HepG2 (cell line): ENCODE measurements around the gene CNTN5. TPM values are rescaled to one million over a fixed set of nuclear protein-coding genes. Genes with fewer than 3 reads are reported as not detected.

Experiments used
- ATAC-seq: fragments of 200-7000 bp; cut with Tn5 transposase; 3 replicates; pipeline ENCODE4 v1.9.1; 2020; ENCODE audit warnings: mild to moderate bottlenecking, moderate library complexity
- BruUV-seq: library from RNA; stranded (reverse); fragments of 400-500 nt; replicated peaks from 2 replicates; lab custom pipeline; 2021; lab: Mats Ljungman, UMichigan
- CTCF ChIA-PET: fragments of 300-600 bp; formaldehyde crosslinking; extraction: SDS; loops from one replicate; lab custom pipeline; 2021; ENCODE audit warnings: low total read pairs, inconsistent platforms, low intra/inter-chr PET ratio; lab: Yijun Ruan, JAX
- POLR2A ChIA-PET: fragments of 350-600 bp; sonication (Branson Sonifier 250); formaldehyde crosslinking; loops from one replicate; lab custom pipeline; 2020; ENCODE audit warnings: antibody characterized with exemption, inconsistent platforms; lab: Yijun Ruan, JAX
- DNase-seq: peaks from one replicate; pipeline ENCODE4 v3.0.0-alpha.2; 2015; ENCODE audit warnings: low spot score
- FAIRE-seq: peaks from 3 replicates; lab custom pipeline; 2011; peaks lifted over from hg19 to GRCh38; lab: Jason Lieb, UNC
- H2AFZ ChIP-seq: one replicate; pipeline ENCODE4 v1.6.1; 2011; ENCODE audit warnings: low read length, inconsistent platforms
- H3K27ac ChIP-seq: fragments of 300-600 bp; 3 replicates; pipeline ENCODE4 v1.8.0; 2011; ENCODE audit warnings: mixed run types, mild to moderate bottlenecking, mixed read lengths, low read length, inconsistent platforms; ENCODE audit not compliant: insufficient read depth; ENCODE audit errors: extremely low read length
- H3K27me3 ChIP-seq, 2 experiments: fragments of 200-600 bp in 1 of 2; 2 replicates in 1 of 2; 3 replicates in 1 of 2; pipeline versions ENCODE4 v1.6.0 to v1.8.0; 2011; ENCODE audit warnings: low read length in 2 of 2, mild to moderate bottlenecking in 2 of 2, moderate library complexity in 2 of 2, inconsistent platforms in 1 of 2; ENCODE audit not compliant: insufficient read depth in 2 of 2, control insufficient read depth in 1 of 2
- H3K36me3 ChIP-seq, 2 experiments: fragments of 200-600 bp in 1 of 2; replicated peaks in 1 of 2; 2 replicates in 1 of 2; 3 replicates in 1 of 2; pipeline versions ENCODE4 v1.5.1 to v1.8.0; 2011; ENCODE audit warnings: low read length in 2 of 2, inconsistent platforms in 1 of 2; ENCODE audit not compliant: insufficient read depth in 2 of 2, control insufficient read depth in 1 of 2
- H3K4me1 ChIP-seq: 2 replicates; pipeline ENCODE4 v1.5.1; 2012; ENCODE audit warnings: low read length, inconsistent platforms; ENCODE audit not compliant: insufficient read depth
- H3K4me2 ChIP-seq: 2 replicates; pipeline ENCODE4 v1.6.0; 2011; ENCODE audit warnings: low read depth, low read length, inconsistent platforms
- H3K4me3 ChIP-seq, 3 experiments: fragments of 200-600 bp in 1 of 3; sonication (generic), shearing (Covaris generic) in 1 of 3; replicated peaks in 1 of 3; 2 replicates each; pipeline ENCODE4 v1.5.1; 2011 to 2016; ENCODE audit warnings: low read length in 3 of 3, inconsistent platforms in 2 of 3, low read depth in 2 of 3, mild to moderate bottlenecking in 2 of 3, control low read depth in 1 of 3, mixed read lengths in 1 of 3; ENCODE audit not compliant: insufficient read depth in 1 of 3
- H3K79me2 ChIP-seq: one replicate; pipeline ENCODE4 v1.6.1; 2011; ENCODE audit warnings: low read length, inconsistent platforms; ENCODE audit not compliant: insufficient read depth
- H3K9ac ChIP-seq: 2 replicates; pipeline ENCODE4 v1.6.0; 2011; ENCODE audit warnings: mild to moderate bottlenecking, low read depth, low read length, inconsistent platforms; ENCODE audit not compliant: insufficient read depth
- H3K9me3 ChIP-seq: 2 replicates; pipeline ENCODE4 v1.5.1; 2012; ENCODE audit warnings: mild to moderate bottlenecking, low read length
- H4K20me1 ChIP-seq: 2 replicates; pipeline ENCODE4 v1.6.0; 2011; ENCODE audit warnings: inconsistent platforms, mild to moderate bottlenecking, low read length, moderate library complexity; ENCODE audit not compliant: insufficient read depth
- FOXM1 ChIP-seq: sonication (generic); formaldehyde crosslinking; IDR thresholded peaks from 2 replicates; pipeline ENCODE4 v1.5.0; 2020; ENCODE audit warnings: missing genetic modification reagents
- IRX3 ChIP-seq: sonication (generic); formaldehyde crosslinking; IDR thresholded peaks from 2 replicates; pipeline ENCODE4 v1.8.1; 2023; ENCODE audit warnings: mild to moderate bottlenecking, low read depth, missing genetic modification reagents, borderline replicate concordance
- JDP2 ChIP-seq: sonication (generic); formaldehyde crosslinking; IDR thresholded peaks from 2 replicates; pipeline ENCODE4 v1.8.1; 2022; ENCODE audit warnings: missing genetic modification reagents, borderline replicate concordance
- KAT7 ChIP-seq: IDR thresholded peaks from 2 replicates; pipeline ENCODE4 v1.6.1; 2018; ENCODE audit warnings: borderline replicate concordance, missing compliant biosample characterization
- RELA ChIP-seq: sonication (generic); formaldehyde crosslinking; IDR thresholded peaks from 2 replicates; pipeline ENCODE4 v1.4.0; 2020; ENCODE audit warnings: missing genetic modification reagents
- SCMH1 ChIP-seq: sonication (generic); formaldehyde crosslinking; IDR thresholded peaks from 2 replicates; pipeline ENCODE4 v1.9.0; 2021; ENCODE audit warnings: missing genetic modification reagents, mild to moderate bottlenecking, borderline replicate concordance
- TAF1 ChIP-seq: sonication (generic); formaldehyde crosslinking; IDR thresholded peaks from 2 replicates; pipeline ENCODE4 v1.4.0; 2020; ENCODE audit warnings: missing genetic modification reagents
- ZNF12 ChIP-seq: sonication (generic); formaldehyde crosslinking; IDR thresholded peaks from 2 replicates; pipeline ENCODE4 v1.5.0; 2020; ENCODE audit warnings: missing genetic modification reagents
- ZNF121 ChIP-seq: sonication (generic); formaldehyde crosslinking; IDR thresholded peaks from 2 replicates; pipeline ENCODE4 v1.5.0; 2020; ENCODE audit warnings: mild to moderate bottlenecking, missing genetic modification reagents
- ZNF335 ChIP-seq: sonication (generic); formaldehyde crosslinking; IDR thresholded peaks from 2 replicates; pipeline ENCODE4 v1.4.0; 2020; ENCODE audit warnings: missing genetic modification reagents
- ZNF451 ChIP-seq: sonication (generic); formaldehyde crosslinking; IDR thresholded peaks from 2 replicates; pipeline ENCODE4 v1.5.0; 2020; ENCODE audit warnings: mild to moderate bottlenecking, missing genetic modification reagents
- ZNF607 ChIP-seq: sonication (generic); formaldehyde crosslinking; IDR thresholded peaks from 2 replicates; pipeline ENCODE4 v1.5.1; 2020; ENCODE audit warnings: missing genetic modification reagents, mild to moderate bottlenecking, borderline replicate concordance
- WGBS: methylation state at CpG from one replicate; pipeline ENCODE4 v1.1.6; 2017; ENCODE audit warnings: low lambda C conversion rate; 5-methylcytosine and 5-hydroxymethylcytosine counted together
- in situ Hi-C: cut with HindIII; loops from 2 replicates; pipeline ENCODE4 v1.10.0; 2017; ENCODE audit warnings: low pct_unique_long_range_greater_than_20kb; ENCODE audit not compliant: extremely low pct_ligation_motif_present
- intact Hi-C: fragments of 100-400 bp; cut with micrococcal nuclease; formaldehyde crosslinking; loops from one replicate; pipeline ENCODE4 v1.10.0; 2022; ENCODE audit not compliant: unreplicated experiment
- polyA plus RNA-seq, 8 experiments: library from polyadenylated mRNA; depleted of rRNA in 3 of 8; stranded (reverse) in 7 of 8; unstranded in 1 of 8; fragments of >200 nt; fragmentation: Illumina TruSeq in 4 of 8; extraction: Trizol in 4 of 8; gene quantifications; 2 replicates each; pipeline versions ENCODE4 v1.2.1 to v1.2.3, GENCODE V29; 2011 to 2016; ENCODE audit warnings: low read depth in 4 of 8, missing spikeins in 1 of 8, mixed read lengths in 1 of 8; ENCODE audit not compliant: insufficient read depth in 1 of 8
- total RNA-seq, 5 experiments: library from RNA; depleted of rRNA; stranded (reverse); fragments of >200 nt; fragmentation: Illumina TruSeq; extraction: Trizol; gene quantifications; 2 replicates each; pipeline ENCODE4 v1.2.3, GENCODE V29; 2016; ENCODE audit warnings: low read depth in 1 of 5
- TF ChIP-seq, protein P1 (sequence below): sonication (generic); formaldehyde crosslinking; IDR thresholded peaks from 2 replicates; pipeline ENCODE4 v1.5.0; 2020; ENCODE audit warnings: mild to moderate bottlenecking, missing genetic modification reagents
- TF ChIP-seq, protein P2 (sequence below): sonication (generic); formaldehyde crosslinking; IDR thresholded peaks from 2 replicates; pipeline ENCODE4 v1.4.0; 2020; ENCODE audit warnings: mild to moderate bottlenecking, missing genetic modification reagents, borderline replicate concordance
- TF ChIP-seq, protein P3 (sequence below): sonication (generic); formaldehyde crosslinking; conservative IDR thresholded peaks from 2 replicates; pipeline ENCODE4 v1.4.0; 2020; ENCODE audit warnings: missing genetic modification reagents

The CNTN5 gene
- total and polyA plus RNA-seq, 2 of the 13 experiments (the other 11 are each of a cell fraction or from before 2014, with no cell fraction given): not detected

DNA sequence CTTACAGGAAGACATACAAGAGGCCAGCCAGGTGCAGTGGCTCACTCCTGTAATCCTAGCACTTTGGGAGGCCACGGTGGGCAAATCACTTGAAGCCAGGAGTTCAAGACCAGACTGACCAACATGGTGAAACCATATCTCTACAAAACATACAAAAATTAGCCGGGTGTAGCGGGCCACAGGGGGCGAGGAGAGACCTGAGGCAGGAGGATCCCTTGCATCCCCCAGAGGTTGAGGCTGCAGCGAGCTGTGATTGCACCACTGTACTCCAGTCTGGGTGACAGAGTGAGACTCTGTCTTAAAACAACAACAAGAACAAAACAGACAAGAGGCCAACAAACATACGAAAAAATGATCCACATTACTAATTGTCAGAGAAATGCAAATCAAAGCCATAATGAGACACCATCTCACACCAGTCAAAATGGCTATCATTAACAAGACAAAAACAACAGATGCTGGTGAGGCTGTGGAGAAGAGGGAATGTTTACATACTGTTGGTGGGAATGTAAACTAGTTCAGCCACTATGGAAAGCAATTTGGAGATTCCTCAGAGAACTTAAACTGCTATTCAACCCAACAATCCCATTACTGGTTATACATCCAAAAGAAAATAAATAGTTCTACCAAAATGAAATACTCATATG is 1167.5 kb downstream of the CNTN5 start:
- intact Hi-C loops: no loop called here
- H3K36me3 ChIP-seq: no peaks in the 10 kb centered on the region
- no peak for ATAC-seq
- H3K4me3 ChIP-seq: no peak overlapping the region
- H3K27ac ChIP-seq: no peak overlapping the region
- H3K9me3 ChIP-seq: peaks cover 14% of the 10 kb centered on the region
- H2AFZ ChIP-seq: no peak overlapping the region
- H3K4me2 ChIP-seq: no peak overlapping the region
- in situ Hi-C loops: no loop called here
- H3K4me1 ChIP-seq: no peaks in the 10 kb centered on the region
- no peak for FAIRE-seq
- TF ChIP-seq ZNF121 (CRISPR knock-in tag): no peak
- no peak for TF ChIP-seq RELA (CRISPR knock-in tag)
- TF ChIP-seq ZNF335: no peak
- TF ChIP-seq, protein P1, sequence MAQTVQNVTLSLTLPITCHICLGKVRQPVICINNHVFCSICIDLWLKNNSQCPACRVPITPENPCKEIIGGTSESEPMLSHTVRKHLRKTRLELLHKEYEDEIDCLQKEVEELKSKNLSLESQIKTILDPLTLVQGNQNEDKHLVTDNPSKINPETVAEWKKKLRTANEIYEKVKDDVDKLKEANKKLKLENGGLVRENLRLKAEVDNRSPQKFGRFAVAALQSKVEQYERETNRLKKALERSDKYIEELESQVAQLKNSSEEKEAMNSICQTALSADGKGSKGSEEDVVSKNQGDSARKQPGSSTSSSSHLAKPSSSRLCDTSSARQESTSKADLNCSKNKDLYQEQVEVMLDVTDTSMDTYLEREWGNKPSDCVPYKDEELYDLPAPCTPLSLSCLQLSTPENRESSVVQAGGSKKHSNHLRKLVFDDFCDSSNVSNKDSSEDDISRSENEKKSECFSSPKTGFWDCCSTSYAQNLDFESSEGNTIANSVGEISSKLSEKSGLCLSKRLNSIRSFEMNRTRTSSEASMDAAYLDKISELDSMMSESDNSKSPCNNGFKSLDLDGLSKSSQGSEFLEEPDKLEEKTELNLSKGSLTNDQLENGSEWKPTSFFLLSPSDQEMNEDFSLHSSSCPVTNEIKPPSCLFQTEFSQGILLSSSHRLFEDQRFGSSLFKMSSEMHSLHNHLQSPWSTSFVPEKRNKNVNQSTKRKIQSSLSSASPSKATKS (CRISPR knock-in tag): no peak
- no peak for TF ChIP-seq KAT7 (CRISPR knock-in tag)
- TF ChIP-seq FOXM1 (CRISPR knock-in tag): no peak
- no peak overlapping the region for H3K9ac ChIP-seq
- ChIA-PET POLR2A (no interaction called here), CTCF (no interaction called here)
- H3K27me3 ChIP-seq: no peaks in the 10 kb centered on the region
- no TSS peak for BruUV-seq
- WGBS: 17% methylated on average over 6 of the region's 6 CpGs
- no peak for DNase-seq
- H4K20me1 ChIP-seq: no peaks in the 10 kb centered on the region
- H3K79me2 ChIP-seq: no peaks in the 10 kb centered on the region

DNA sequence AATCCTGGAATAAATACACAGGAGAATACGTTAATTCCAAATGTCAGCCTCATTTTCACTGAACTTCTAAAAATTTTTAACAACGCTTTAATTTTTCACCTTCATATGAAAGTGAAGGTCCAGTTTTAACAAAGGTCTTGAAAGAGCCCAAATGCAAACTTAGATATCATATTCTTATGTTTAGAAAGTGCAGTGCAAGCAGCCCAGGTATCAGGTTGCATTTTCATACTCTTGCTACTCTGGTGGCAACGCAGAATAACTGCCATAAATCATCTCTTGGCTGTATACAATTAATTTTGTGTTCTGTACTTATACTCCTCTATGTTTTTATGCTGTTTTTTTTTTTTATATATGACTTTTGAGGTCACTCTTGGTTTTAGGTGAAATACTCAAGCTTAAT is 1169.6 kb downstream of the CNTN5 start:
- H3K4me3 ChIP-seq: no peak overlapping the region
- no peak for FAIRE-seq
- WGBS: 5% methylated on average over 3 of the region's 3 CpGs
- in situ Hi-C loops (no loop called here), intact Hi-C loops (no loop called here)
- H3K4me2 ChIP-seq: no peak overlapping the region
- no peak overlapping the region for H3K9ac ChIP-seq
- ChIA-PET CTCF (no interaction called here), POLR2A (no interaction called here)
- ATAC-seq: no peak
- H2AFZ ChIP-seq: no peak overlapping the region
- no peaks in the 10 kb centered on the region for H3K36me3 ChIP-seq
- BruUV-seq: no TSS peak
- no peak overlapping the region for H3K27ac ChIP-seq
- no peak for DNase-seq
- H3K4me1 ChIP-seq: no peaks in the 10 kb centered on the region
- no peaks in the 10 kb centered on the region for H4K20me1 ChIP-seq
- peaks cover 7% of the 10 kb centered on the region for H3K9me3 ChIP-seq
- no peaks in the 10 kb centered on the region for H3K79me2 ChIP-seq
- no peaks in the 10 kb centered on the region for H3K27me3 ChIP-seq
- no peak for TF ChIP-seq SCMH1 (CRISPR knock-in tag)
- TF ChIP-seq JDP2 (CRISPR knock-in tag): no peak
- no peak for TF ChIP-seq ZNF12
- TF ChIP-seq ZNF451: no peak
- no peak for TF ChIP-seq ZNF607 (CRISPR knock-in tag)
- no peak for TF ChIP-seq IRX3 (CRISPR knock-in tag)
- no peak for TF ChIP-seq TAF1 (CRISPR knock-in tag)
- TF ChIP-seq, protein P2, sequence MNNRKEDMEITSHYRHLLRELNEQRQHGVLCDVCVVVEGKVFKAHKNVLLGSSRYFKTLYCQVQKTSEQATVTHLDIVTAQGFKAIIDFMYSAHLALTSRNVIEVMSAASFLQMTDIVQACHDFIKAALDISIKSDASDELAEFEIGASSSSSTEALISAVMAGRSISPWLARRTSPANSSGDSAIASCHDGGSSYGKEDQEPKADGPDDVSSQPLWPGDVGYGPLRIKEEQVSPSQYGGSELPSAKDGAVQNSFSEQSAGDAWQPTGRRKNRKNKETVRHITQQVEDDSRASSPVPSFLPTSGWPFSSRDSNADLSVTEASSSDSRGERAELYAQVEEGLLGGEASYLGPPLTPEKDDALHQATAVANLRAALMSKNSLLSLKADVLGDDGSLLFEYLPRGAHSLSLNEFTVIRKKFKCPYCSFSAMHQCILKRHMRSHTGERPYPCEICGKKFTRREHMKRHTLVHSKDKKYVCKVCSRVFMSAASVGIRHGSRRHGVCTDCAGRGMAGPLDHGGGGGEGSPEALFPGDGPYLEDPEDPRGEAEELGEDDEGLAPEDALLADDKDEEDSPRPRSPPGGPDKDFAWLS (CRISPR knock-in tag): no peak
- TF ChIP-seq, protein P3, sequence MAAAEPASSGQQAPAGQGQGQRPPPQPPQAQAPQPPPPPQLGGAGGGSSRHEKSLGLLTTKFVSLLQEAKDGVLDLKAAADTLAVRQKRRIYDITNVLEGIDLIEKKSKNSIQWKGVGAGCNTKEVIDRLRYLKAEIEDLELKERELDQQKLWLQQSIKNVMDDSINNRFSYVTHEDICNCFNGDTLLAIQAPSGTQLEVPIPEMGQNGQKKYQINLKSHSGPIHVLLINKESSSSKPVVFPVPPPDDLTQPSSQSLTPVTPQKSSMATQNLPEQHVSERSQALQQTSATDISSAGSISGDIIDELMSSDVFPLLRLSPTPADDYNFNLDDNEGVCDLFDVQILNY (CRISPR knock-in tag): no peak
